OCI-LY7 (cell line): Measurements from ENCODE around the gene LRRD1. TPM values are rescaled to one million over a fixed set of nuclear protein-coding genes. Genes with fewer than 3 reads are reported as not detected.
"Not testable (repeated sequence)": the region's sequence is repeated elsewhere in the genome, so short reads cannot be mapped to it uniquely, and the experiment has no call there.

ENCODE experiments used
- BruUV-seq: library from RNA; stranded (reverse); fragments of 400-500 nt; replicated peaks from 2 replicates; lab custom pipeline; 2021; lab: Mats Ljungman, UMichigan
- CTCF ChIA-PET: fragments of 300-600 bp; sonication (Branson Sonifier 250); formaldehyde crosslinking; loops from one replicate; lab custom pipeline; 2022; ENCODE audit warnings: antibody characterized with exemption; ENCODE audit not compliant: unreplicated experiment; lab: Charles Lee
- POLR2A ChIA-PET: fragments of 300-600 bp; sonication (Branson Sonifier 250); formaldehyde crosslinking; loops from one replicate; lab custom pipeline; 2022; ENCODE audit warnings: antibody characterized with exemption; lab: Charles Lee
- DNase-seq: peaks from one replicate; pipeline ENCODE4 v3.0.0-alpha.2; 2015; ENCODE audit warnings: low spot score
- H2AFZ ChIP-seq: fragments of 200-600 bp; sonication (generic), shearing (Covaris generic); 2 replicates; pipeline ENCODE4 v1.6.1; 2014; ENCODE audit warnings: mild to moderate bottlenecking, antibody characterized with exemption, low read length, moderate library complexity
- H3K27ac ChIP-seq: fragments of 200-600 bp; sonication (generic); 2 replicates; pipeline ENCODE4 v1.5.1; 2014; ENCODE audit warnings: mixed run types, low read depth, mild to moderate bottlenecking, moderate library complexity, low read length, inconsistent platforms; ENCODE audit not compliant: poor library complexity, severe bottlenecking
- H3K36me3 ChIP-seq: fragments of 200-600 bp; sonication (generic); 2 replicates; pipeline ENCODE4 v1.6.1; 2014; ENCODE audit warnings: mild to moderate bottlenecking, antibody characterized with exemption, low read length, moderate library complexity, mixed read lengths; ENCODE audit not compliant: insufficient read depth
- H3K4me1 ChIP-seq: fragments of 200-600 bp; sonication (generic); 2 replicates; pipeline ENCODE4 v1.5.1; 2014; ENCODE audit warnings: mild to moderate bottlenecking, low read length; ENCODE audit not compliant: insufficient read depth, poor library complexity, severe bottlenecking
- H3K4me2 ChIP-seq: fragments of 200-600 bp; sonication (generic); 2 replicates; pipeline ENCODE4 v1.6.1; 2014; ENCODE audit warnings: mild to moderate bottlenecking, low read length
- H3K4me3 ChIP-seq: fragments of 200-600 bp; sonication (generic); 2 replicates; pipeline ENCODE4 v1.5.1; 2014; ENCODE audit warnings: mild to moderate bottlenecking, low read depth, low read length; ENCODE audit not compliant: poor library complexity, severe bottlenecking
- H3K79me2 ChIP-seq: fragments of 200-600 bp; sonication (generic); 2 replicates; pipeline ENCODE4 v1.6.1; 2016; ENCODE audit warnings: low read depth, mild to moderate bottlenecking, low read length, moderate library complexity, mixed read lengths; ENCODE audit not compliant: insufficient read depth
- H3K9me2 ChIP-seq: fragments of 200-600 bp; sonication (generic); 2 replicates; pipeline ENCODE4 v1.6.1; 2016; ENCODE audit warnings: mild to moderate bottlenecking, low read length, mixed read lengths; ENCODE audit not compliant: insufficient read depth
- H3K9me3 ChIP-seq: fragments of 200-600 bp; sonication (generic); 2 replicates; pipeline ENCODE4 v1.6.1; 2014; ENCODE audit warnings: mild to moderate bottlenecking, mixed run types, low read length, mixed read lengths
- H4K20me1 ChIP-seq: fragments of 200-600 bp; sonication (generic); 2 replicates; pipeline ENCODE4 v1.6.1; 2014; ENCODE audit warnings: mild to moderate bottlenecking, antibody characterized with exemption, low read length, moderate library complexity, mixed read lengths; ENCODE audit not compliant: insufficient read depth
- CTCF ChIP-seq: fragments of 200-600 bp; sonication (generic); conservative IDR thresholded peaks from 2 replicates; pipeline ENCODE4 v1.5.1; 2014; ENCODE audit warnings: mild to moderate bottlenecking, antibody characterized with exemption, low read length, moderate library complexity, mixed read lengths
- EZH2phosphoT487 ChIP-seq: fragments of 200-600 bp; sonication (generic); IDR thresholded peaks from 2 replicates; pipeline ENCODE4 v1.6.1; 2018; ENCODE audit warnings: low read depth, borderline replicate concordance, mild to moderate bottlenecking, mixed run types, antibody characterized with exemption, low read length, moderate library complexity, mixed read lengths
- intact Hi-C: fragments of 100-400 bp; cut with micrococcal nuclease; formaldehyde crosslinking; loops from one replicate; pipeline ENCODE4 v1.10.0; 2022; ENCODE audit not compliant: unreplicated experiment
- total RNA-seq, 2 experiments: library from RNA; depleted of rRNA in 1 of 2; stranded (reverse); fragments of >200 nt in 1 of 2; shearing (Covaris generic) in 1 of 2; gene quantifications; 2 replicates each; pipeline ENCODE4 v1.2.3, GENCODE V29; 2014 to 2022

The LRRD1 gene
- total RNA-seq, 2 experiments from 2014 or later: 0.42 TPM; not detected in 1

GRCh38 chr7:92115821-92116220 is 63.1 kb downstream of the LRRD1 start:
- H2AFZ ChIP-seq: no peak overlapping the region
- no peaks in the 10 kb centered on the region for H3K9me2 ChIP-seq
- no peaks in the 10 kb centered on the region; the same call in 1 of the 2 replicates for H4K20me1 ChIP-seq
- POLR2A ChIA-PET: interaction anchor here (1.1 to 1.2 kb wide), 2 partner anchors 10 to 15 kb away, joined by 3 read pairs; no protein-coding TSS in a partner anchor
- no peaks in the 10 kb centered on the region for H3K4me1 ChIP-seq
- H3K4me3 ChIP-seq: no peak overlapping the region
- no peak for TF ChIP-seq CTCF
- TF ChIP-seq EZH2phosphoT487: no peak
- peaks cover 26% of the 10 kb centered on the region for H3K79me2 ChIP-seq
- no peak for DNase-seq
- H3K27ac ChIP-seq: no peak overlapping the region
- H3K4me2 ChIP-seq: no peak overlapping the region
- intact Hi-C loops: no loop called here
- no TSS peak for BruUV-seq
- CTCF ChIA-PET: no interaction called here
- H3K36me3 ChIP-seq: peaks cover 95% of the 10 kb centered on the region
- H3K9me3 ChIP-seq: no peaks in the 10 kb centered on the region

DNA sequence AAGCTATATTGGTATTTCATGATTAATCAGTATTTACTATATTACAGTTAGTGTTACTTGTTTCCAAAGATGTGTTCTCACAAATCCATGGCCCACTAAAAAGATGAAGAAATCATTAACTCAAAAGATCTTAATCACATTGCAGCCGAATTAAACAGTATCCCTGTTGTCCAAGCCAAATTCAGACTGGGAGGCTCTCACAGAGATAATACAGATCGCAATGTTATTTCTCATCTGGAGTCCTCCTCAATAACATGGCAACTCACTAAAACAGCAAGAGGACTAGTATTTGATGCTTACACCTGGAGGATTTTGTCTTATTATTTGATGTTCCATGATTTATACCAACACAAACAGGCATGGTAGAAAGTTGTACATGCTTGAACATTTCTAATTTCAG is 68.1 kb downstream of the LRRD1 start:
- H3K4me1 ChIP-seq: no peaks in the 10 kb centered on the region
- no TSS peak for BruUV-seq
- H3K27ac ChIP-seq: no peak overlapping the region
- peaks cover 88% of the 10 kb centered on the region for H3K36me3 ChIP-seq
- H3K4me2 ChIP-seq: no peak overlapping the region
- no peaks in the 10 kb centered on the region for H3K79me2 ChIP-seq
- no peak for DNase-seq
- H3K9me3 ChIP-seq: no peaks in the 10 kb centered on the region
- no peak overlapping the region for H2AFZ ChIP-seq
- no peaks in the 10 kb centered on the region for H3K9me2 ChIP-seq
- intact Hi-C loops: no loop called here
- no peak overlapping the region for H3K4me3 ChIP-seq
- TF ChIP-seq CTCF: no peak
- no peak for TF ChIP-seq EZH2phosphoT487
- no peaks in the 10 kb centered on the region for H4K20me1 ChIP-seq
- CTCF ChIA-PET: no interaction called here
- POLR2A ChIA-PET: no interaction called here

- H3K4me2 ChIP-seq: no peak overlapping the region
- no peaks in the 10 kb centered on the region for H4K20me1 ChIP-seq
- no peaks in the 10 kb centered on the region for H3K9me2 ChIP-seq
- ChIA-PET CTCF (no interaction called here), POLR2A (interaction anchor here (1.1 kb wide), 1 partner anchor 24 kb away, joined by 3 read pairs; no protein-coding TSS in a partner anchor)
- H3K9me3 ChIP-seq: no peaks in the 10 kb centered on the region
- intact Hi-C loops: no loop called here
- H2AFZ ChIP-seq: no peak overlapping the region
- BruUV-seq: no TSS peak
- peaks cover 79% of the 10 kb centered on the region for H3K36me3 ChIP-seq
- H3K4me3 ChIP-seq: no peak overlapping the region
- H3K4me1 ChIP-seq: no peaks in the 10 kb centered on the region
- no peak overlapping the region for H3K27ac ChIP-seq
- DNase-seq: no peak
- TF ChIP-seq CTCF: no peak
- TF ChIP-seq EZH2phosphoT487: no peak
- H3K79me2 ChIP-seq: no peaks in the 10 kb centered on the region
Measured at GRCh38 chr7:92108821-92109220, 70.1 kb downstream of the LRRD1 start.

DNA sequence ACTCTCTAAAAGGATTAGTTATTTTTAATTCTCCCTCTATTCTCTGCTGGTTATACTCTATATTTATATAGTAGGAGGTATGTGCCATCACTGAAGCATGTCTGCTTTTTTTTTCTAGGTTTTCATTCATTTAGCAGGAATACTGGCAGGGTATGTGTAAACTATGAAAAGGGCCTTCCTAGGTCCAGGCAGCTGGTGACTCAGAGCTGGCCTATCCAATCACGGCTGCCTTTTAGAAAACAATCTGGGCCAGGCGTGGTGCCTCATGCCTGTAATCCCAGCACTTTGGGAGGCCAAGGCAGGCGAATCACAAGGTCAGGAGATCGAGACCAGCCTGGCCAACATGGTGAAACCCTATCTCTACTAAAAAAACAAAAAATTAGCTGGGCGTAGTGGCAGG is 76.1 kb downstream of the LRRD1 start:
- H3K79me2 ChIP-seq, H3K4me1 ChIP-seq, intact Hi-C loops, H2AFZ ChIP-seq, H4K20me1 ChIP-seq, H3K9me2 ChIP-seq, BruUV-seq, H3K9me3 ChIP-seq, H3K4me2 ChIP-seq, DNase-seq, H3K4me3 ChIP-seq, CTCF ChIA-PET, H3K27ac ChIP-seq: not testable (repeated sequence)
- peaks cover 69% of the 10 kb centered on the region for H3K36me3 ChIP-seq
- POLR2A ChIA-PET: interaction anchor here (0.6 kb wide), 1 partner anchor 293 kb away, joined by 3 read pairs; no protein-coding TSS in a partner anchor
